Measurements from ENCODE around the gene SCIMP. TPM values are rescaled to one million over a fixed set of nuclear protein-coding genes. Genes with fewer than 3 reads are reported as not detected.

The SCIMP gene
- total and polyA plus RNA-seq, 12 donors: 0.11 to 9.7 (median 0.73) TPM

DNA sequence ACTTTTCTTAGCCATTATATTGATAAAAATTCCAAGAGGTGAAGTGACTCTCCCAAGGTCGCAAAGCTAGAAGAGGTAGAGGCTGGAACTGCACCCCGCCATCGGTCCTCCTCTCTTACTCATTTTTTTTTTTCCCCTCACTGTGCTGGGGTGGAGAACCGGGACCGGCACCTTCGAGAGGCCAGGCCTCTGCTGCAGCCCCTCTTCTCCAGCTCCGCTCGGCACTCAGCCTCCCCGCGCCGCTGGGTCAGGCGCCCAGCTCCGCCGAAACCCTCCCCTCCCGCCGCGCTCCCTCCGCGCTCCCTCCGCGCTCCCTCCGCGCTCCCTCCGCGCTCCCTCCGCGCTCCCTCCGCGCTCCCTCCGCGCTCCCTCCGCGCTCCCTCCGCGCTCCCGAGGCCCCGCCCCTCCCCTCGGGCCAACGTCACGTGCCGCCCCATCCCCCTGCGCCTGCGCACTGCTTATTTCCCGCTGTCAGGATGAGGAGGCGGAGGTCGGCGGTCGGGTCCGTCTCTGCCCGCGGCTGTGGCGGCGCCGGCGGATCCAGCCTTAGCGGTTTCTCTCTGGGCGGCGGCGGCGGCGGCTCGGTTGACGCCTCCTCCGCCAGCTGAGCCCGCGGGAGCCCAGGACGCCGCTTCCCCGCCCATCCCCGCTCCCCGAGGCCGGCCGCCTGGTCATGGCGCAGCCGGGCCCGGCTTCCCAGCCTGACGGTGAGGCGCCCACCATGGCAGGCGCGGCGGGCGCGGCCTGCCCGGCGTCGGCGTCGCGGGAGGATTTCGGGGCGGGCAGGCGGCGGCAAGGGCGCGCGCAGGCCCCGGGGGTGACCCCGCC lies 47.4 kb upstream of the SCIMP start, which contains the start of gene RABEP1:
TSS of gene RABEP1 (plus strand) at position 471 of the 828 bp plus-strand sequence. CDS start at position 674, 203 bp downstream.
- Histone ChIP-seq H3K27me3 (no peaks in the 10 kb centered on the region), H3K36me3 (no peaks in the 10 kb centered on the region), H3K4me1 (peaks cover 0 to 42% (median 32%) of the 10 kb centered on the region in 9 donors), H3K27ac (peak within 1 kb of the TSS; percentile 67 to 96 (median 95)), H3K4me3 (peak within 1 kb of the TSS; percentile 40 to 91 (median 78)), H3K9me3 (no peaks in the 10 kb centered on the region)
- DNase-seq: peak; percentile 95 to 96
- intact Hi-C loops (cut with DNase I): loop anchor here in 1 of 10 donors (5.0 kb wide), 1 partner anchor 90 kb away; the partner anchor contains the start of gene ZNF594
- TF ChIP-seq, protein P1, sequence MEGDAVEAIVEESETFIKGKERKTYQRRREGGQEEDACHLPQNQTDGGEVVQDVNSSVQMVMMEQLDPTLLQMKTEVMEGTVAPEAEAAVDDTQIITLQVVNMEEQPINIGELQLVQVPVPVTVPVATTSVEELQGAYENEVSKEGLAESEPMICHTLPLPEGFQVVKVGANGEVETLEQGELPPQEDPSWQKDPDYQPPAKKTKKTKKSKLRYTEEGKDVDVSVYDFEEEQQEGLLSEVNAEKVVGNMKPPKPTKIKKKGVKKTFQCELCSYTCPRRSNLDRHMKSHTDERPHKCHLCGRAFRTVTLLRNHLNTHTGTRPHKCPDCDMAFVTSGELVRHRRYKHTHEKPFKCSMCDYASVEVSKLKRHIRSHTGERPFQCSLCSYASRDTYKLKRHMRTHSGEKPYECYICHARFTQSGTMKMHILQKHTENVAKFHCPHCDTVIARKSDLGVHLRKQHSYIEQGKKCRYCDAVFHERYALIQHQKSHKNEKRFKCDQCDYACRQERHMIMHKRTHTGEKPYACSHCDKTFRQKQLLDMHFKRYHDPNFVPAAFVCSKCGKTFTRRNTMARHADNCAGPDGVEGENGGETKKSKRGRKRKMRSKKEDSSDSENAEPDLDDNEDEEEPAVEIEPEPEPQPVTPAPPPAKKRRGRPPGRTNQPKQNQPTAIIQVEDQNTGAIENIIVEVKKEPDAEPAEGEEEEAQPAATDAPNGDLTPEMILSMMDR (IDR thresholded peaks at IDR 0.05): peak in 6 of 9 donors; percentile 7 to 33 (median 15)
- ATAC-seq: peak; percentile 94 to 98 (median 96)
- 1% methylated on average over 67 to 98 of the region's 98 CpGs for WGBS, 2 donors

DNA sequence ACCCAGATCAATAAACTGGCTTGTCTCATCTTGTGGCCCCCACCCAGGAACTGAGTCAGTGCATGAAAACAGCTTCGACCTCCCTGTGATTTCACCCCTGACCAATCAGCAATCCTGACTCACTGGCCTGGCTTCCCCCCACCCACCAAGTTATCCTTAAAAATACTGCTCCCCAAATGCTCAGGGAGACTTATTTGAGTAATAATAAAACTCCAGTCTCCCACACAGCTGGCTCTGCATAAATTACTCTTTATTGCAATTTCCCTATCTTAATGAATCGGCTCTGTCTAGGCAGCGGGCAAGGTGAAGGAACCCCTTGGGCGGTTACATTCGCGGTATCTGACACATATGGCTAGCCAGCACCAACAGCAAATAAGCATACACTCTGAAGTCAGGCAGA lies 37.7 kb upstream of the SCIMP start:
- peaks cover 0 to 5% (median 0%) of the 10 kb centered on the region in 11 donors for H3K9me3 ChIP-seq
- H3K36me3 ChIP-seq: no peaks in the 10 kb centered on the region
- no peaks in the 10 kb centered on the region for H3K4me1 ChIP-seq
- 81 to 86% methylated on average over 6 of the region's 6 CpGs for WGBS, 2 donors
- ATAC-seq (no peak), DNase-seq (no peak)
- no peak overlapping the region for H3K27ac ChIP-seq
- no peaks in the 10 kb centered on the region for H3K27me3 ChIP-seq
- intact Hi-C loops (cut with DNase I): no loop called here
- no peak overlapping the region for H3K4me3 ChIP-seq
- TF ChIP-seq, protein P1 (IDR thresholded peaks at IDR 0.05): no peak

DNA sequence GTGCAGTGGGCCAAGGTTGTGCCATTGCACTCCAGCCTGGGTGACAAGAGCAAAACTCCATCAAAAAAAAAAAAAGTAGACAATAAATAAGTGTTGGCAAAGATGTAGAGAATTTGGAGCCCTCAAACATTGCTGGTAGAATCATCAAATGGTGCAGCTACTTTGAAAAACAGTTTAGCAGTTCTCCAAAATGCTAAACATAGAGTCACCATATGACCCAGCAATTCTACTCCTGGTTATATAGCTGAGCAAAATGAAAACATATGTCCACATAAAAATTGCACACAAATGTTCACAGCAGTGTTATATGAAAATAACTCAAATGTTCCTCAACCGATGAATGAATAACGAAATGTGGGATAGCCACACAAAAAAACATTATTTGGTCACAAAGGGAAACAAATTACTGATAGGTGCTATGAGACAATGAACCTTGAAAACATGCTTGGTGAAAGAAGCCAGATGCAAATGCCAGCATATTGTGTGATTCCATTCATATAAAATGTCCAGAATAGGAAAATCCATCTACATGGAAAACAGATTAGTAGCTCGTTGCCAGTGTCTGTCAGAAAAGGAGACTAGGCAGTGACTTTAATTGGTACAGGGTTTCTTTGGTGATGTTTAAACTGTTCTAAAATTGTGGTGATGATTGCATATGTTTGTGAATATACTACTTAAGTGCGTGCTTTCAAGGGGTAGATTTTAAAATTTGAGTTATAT lies 34.7 kb upstream of the SCIMP start:
- intact Hi-C loops (cut with DNase I): no loop called here
- Histone ChIP-seq H3K27ac (no peak overlapping the region), H3K36me3 (no peaks in the 10 kb centered on the region), H3K9me3 (peaks cover 0 to 5% (median 0%) of the 10 kb centered on the region in 11 donors), H3K4me1 (no peaks in the 10 kb centered on the region), H3K4me3 (no peak overlapping the region), H3K27me3 (no peaks in the 10 kb centered on the region)
- DNase-seq: no peak
- TF ChIP-seq, protein P1 (IDR thresholded peaks at IDR 0.05): no peak
- WGBS, 2 donors: 79 to 85% methylated on average over 4 of the region's 4 CpGs
- no peak for ATAC-seq

DNA sequence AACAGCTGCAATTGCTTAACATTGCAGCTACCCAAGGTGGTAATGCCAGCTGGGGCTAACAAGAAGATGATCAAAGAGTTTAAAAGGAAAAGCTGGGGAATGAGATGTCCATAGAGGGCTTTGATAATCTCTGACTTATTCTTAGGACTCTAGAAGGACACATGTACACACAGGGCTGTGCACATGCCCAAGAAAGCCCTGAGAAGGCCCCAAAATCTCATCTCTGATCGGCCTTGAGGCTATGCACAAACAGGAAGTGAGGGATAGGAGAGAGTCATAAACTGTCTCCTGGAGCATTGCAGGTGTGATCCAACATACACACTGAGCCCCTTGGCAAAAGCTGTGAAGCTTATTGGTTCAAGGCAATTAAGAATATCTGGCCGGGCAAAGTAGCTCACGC lies 30.2 kb upstream of the SCIMP start:
- TF ChIP-seq, protein P1 (IDR thresholded peaks at IDR 0.05): no peak
- no peaks in the 10 kb centered on the region for H3K36me3 ChIP-seq
- no peaks in the 10 kb centered on the region for H3K27me3 ChIP-seq
- H3K4me1 ChIP-seq: no peaks in the 10 kb centered on the region
- H3K9me3 ChIP-seq: peaks cover 0 to 5% (median 0%) of the 10 kb centered on the region in 11 donors
- intact Hi-C loops (cut with DNase I): no loop called here
- ATAC-seq (no peak), DNase-seq (no peak)
- H3K27ac ChIP-seq: no peak overlapping the region
- WGBS, 2 donors: 74 to 82% methylated on average over 3 of the region's 3 CpGs
- no peak overlapping the region for H3K4me3 ChIP-seq
